ENCODE results near the gene FAM3A.

FAM3A gene

DNA sequence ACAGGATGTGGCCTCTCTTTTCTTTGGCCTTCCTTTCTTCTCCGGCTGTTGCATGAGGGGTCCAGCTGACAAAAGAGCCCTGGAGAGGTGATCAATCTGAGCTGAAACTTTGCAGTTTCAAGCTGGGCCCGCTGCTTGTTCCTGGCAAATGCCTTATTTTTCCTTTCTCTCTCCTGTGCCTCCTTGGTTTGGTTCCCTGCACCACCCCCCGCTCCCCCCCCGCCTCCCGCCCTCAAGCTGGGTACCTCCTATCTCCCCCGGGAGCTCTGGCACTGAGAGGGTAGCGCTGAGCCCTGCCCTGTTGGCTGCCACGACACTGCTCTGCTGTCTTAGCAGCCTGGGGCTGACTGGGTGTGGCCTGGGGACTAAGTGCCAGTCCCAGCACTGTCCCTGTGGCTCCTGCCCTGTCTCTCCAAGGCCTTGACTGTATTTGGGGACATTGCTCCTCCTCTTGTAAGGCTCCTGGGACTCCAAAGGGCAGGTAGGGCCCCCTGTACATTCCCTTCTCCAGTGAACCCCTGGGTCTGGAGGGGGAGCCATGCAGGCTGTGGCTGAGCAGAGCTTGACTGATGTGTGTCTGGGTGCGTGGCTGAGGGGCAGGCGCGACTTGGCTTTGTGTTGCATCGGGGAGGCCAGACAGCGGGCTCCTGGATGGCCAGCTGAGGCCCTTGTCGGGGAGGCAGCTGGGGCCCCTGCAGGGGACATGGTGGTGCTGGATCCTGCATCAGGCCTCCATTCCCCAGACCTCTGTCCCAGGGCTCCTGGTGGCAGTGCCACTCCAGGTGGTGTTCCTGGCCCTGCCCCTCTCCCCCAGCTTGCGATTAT, 56.9 kb downstream of the FAM3A start:
- peak; percentile 16 for DNase-seq

GRCh38 chrX:154458116-154458953, 57.7 kb downstream of the FAM3A start, which contains the start of gene PLXNA3:
PLXNA3 (plus strand) TSS chrX:154458281; CDS start chrX:154460184, 1,903 bp downstream.
- peak; percentile 8 for DNase-seq

DNA sequence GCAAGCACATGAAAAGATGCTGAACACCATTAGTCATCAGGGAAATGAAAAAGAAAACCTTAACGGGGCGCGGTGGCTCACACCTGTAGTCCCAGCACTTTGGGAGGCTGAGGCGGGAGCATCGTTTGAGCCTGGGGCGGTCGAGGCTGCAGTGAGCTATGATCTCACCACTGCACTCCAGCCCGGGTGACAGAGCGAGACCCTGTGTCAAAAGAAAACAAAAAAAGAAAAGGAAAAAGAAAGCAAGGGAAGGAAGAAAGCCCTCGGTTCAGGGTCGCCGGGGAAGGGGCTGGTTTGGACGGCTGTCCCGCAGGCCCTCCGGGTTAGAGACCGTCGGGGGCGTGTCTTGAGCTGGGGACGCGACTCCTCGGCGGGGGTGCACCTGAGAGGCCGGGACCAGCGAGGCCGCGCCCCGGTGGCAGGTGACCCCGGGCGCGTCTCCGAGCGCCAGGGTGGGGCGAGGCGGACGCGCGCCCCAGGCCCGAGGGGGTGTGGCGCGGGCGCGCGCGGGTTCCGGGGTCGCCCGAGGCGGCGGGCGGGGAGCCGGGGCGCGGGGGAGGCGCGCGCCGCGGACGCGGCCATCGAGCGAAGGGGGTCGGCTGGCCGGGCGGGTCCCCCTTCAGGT, 58.4 kb downstream of the FAM3A start:
- DNase-seq, result peak; percentile 24

All from NCI-H510A treated with DMSO at 0.1 percent for 48 hours (cell line).